ENCODE data around the gene CXXC5. TPM values are rescaled to one million over a fixed set of nuclear protein-coding genes. Genes with fewer than 3 reads are reported as not detected.

The CXXC5 gene
- total and polyA plus RNA-seq, 9 of the 15 experiments (the other 6 are each of a cell fraction or from before 2014, with no cell fraction given), result 1.9 to 123 (median 45.8) TPM

DNA sequence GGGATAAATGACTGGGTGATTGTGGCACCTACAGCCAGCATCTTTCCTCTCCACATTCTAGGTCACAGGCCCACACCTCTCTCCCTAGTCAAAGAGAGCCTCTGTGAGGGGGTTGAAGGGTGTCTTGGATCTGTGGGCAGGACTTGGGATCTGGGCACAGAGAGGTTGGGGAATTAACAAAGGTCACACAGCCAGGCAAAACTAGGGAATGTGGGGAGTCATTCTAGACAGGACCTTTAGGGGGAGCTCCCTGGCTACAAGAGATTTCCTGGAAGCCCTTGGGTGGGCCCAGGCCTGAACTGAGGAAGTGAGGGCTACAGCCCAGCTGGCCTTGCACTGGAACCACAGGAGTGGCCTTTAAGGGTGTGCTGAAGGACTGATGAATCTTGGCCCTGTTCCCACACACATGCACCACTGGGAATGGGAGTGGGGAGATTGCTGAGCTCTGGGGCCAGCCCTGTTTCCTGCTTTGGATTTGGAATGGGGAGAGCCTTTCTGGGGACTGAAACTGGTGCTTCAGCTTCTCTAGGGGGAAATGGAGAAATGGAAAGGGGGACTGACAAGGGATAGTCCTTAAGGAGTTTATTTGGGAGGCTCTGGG is 12.4 kb upstream of the CXXC5 start (continued):
- no peak for TF ChIP-seq NEUROD1 (IDR thresholded peaks at IDR 0.05; ENCODE audit: borderline replicate concordance, low read depth, low read length, partially characterized antibody)
- TF ChIP-seq CBX3 (IDR thresholded peaks at IDR 0.05; ENCODE audit: borderline replicate concordance in 1 of 2, low read length in 2 of 2), result peak in 1 of 2 experiments; percentile 95; a peak in 2 of 3 replicates
- no peak for TF ChIP-seq GTF2F1 (IDR thresholded peaks at IDR 0.05; ENCODE audit: low read depth, low read length)
- no peak for TF ChIP-seq ZNF282 (CRISPR knock-in tag; IDR thresholded peaks at IDR 0.05)
- TF ChIP-seq C11orf30 (IDR thresholded peaks at IDR 0.05; ENCODE audit: low read depth), result no peak
- no peak for TF ChIP-seq NUFIP1 (IDR thresholded peaks at IDR 0.05; ENCODE audit: partially characterized antibody)
- TF ChIP-seq HDAC2 (IDR thresholded peaks at IDR 0.05), result peak; percentile 97
- no peak for TF ChIP-seq ZBTB17 (CRISPR knock-in tag; IDR thresholded peaks at IDR 0.05)
- TF ChIP-seq ZNF140 (CRISPR knock-in tag; IDR thresholded peaks at IDR 0.05), result no peak
- TF ChIP-seq ZNF239 (CRISPR knock-in tag; IDR thresholded peaks at IDR 0.05), result no peak
- no peak for TF ChIP-seq SNIP1 (IDR thresholded peaks at IDR 0.05; ENCODE audit: low read depth)
- TF ChIP-seq SMARCA4 (IDR thresholded peaks at IDR 0.05), result no peak
- TF ChIP-seq, protein P1, sequence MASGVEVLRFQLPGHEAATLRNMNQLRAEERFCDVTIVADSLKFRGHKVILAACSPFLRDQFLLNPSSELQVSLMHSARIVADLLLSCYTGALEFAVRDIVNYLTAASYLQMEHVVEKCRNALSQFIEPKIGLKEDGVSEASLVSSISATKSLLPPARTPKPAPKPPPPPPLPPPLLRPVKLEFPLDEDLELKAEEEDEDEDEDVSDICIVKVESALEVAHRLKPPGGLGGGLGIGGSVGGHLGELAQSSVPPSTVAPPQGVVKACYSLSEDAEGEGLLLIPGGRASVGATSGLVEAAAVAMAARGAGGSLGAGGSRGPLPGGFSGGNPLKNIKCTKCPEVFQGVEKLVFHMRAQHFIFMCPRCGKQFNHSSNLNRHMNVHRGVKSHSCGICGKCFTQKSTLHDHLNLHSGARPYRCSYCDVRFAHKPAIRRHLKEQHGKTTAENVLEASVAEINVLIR (CRISPR knock-in tag; IDR thresholded peaks at IDR 0.05), result no peak
- TF ChIP-seq CBFB (CRISPR knock-in tag; IDR thresholded peaks at IDR 0.05), result 0 out of 2 replicates have a peak, but pooled peaks have one; percentile 2
- TF ChIP-seq, protein P2, sequence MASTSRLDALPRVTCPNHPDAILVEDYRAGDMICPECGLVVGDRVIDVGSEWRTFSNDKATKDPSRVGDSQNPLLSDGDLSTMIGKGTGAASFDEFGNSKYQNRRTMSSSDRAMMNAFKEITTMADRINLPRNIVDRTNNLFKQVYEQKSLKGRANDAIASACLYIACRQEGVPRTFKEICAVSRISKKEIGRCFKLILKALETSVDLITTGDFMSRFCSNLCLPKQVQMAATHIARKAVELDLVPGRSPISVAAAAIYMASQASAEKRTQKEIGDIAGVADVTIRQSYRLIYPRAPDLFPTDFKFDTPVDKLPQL (IDR thresholded peaks at IDR 0.05; ENCODE audit: extremely low read depth, insufficient read length), result no peak
- TF ChIP-seq ZNF212 (CRISPR knock-in tag; IDR thresholded peaks at IDR 0.05), result no peak
- TF ChIP-seq, protein P3, sequence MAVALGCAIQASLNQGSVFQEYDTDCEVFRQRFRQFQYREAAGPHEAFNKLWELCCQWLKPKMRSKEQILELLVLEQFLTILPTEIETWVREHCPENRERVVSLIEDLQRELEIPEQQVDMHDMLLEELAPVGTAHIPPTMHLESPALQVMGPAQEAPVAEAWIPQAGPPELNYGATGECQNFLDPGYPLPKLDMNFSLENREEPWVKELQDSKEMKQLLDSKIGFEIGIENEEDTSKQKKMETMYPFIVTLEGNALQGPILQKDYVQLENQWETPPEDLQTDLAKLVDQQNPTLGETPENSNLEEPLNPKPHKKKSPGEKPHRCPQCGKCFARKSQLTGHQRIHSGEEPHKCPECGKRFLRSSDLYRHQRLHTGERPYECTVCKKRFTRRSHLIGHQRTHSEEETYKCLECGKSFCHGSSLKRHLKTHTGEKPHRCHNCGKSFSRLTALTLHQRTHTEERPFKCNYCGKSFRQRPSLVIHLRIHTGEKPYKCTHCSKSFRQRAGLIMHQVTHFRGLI (CRISPR knock-in tag; IDR thresholded peaks at IDR 0.05), result 0 out of 2 replicates have a peak, but pooled peaks have one; percentile 52
- TF ChIP-seq, protein P4, sequence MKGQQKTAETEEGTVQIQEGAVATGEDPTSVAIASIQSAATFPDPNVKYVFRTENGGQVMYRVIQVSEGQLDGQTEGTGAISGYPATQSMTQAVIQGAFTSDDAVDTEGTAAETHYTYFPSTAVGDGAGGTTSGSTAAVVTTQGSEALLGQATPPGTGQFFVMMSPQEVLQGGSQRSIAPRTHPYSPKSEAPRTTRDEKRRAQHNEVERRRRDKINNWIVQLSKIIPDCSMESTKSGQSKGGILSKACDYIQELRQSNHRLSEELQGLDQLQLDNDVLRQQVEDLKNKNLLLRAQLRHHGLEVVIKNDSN (CRISPR knock-in tag; IDR thresholded peaks at IDR 0.05), result 0 out of 2 replicates have a peak, but pooled peaks have one; percentile 10
- no peak for TF ChIP-seq ZNF551 (CRISPR knock-in tag; IDR thresholded peaks at IDR 0.05)
- TF ChIP-seq, protein P5, sequence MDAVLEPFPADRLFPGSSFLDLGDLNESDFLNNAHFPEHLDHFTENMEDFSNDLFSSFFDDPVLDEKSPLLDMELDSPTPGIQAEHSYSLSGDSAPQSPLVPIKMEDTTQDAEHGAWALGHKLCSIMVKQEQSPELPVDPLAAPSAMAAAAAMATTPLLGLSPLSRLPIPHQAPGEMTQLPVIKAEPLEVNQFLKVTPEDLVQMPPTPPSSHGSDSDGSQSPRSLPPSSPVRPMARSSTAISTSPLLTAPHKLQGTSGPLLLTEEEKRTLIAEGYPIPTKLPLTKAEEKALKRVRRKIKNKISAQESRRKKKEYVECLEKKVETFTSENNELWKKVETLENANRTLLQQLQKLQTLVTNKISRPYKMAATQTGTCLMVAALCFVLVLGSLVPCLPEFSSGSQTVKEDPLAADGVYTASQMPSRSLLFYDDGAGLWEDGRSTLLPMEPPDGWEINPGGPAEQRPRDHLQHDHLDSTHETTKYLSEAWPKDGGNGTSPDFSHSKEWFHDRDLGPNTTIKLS (IDR thresholded peaks at IDR 0.05; ENCODE audit: borderline replicate concordance, low read depth), result peak; percentile 29; the same call in 1 of the 2 replicates
- no peak for TF ChIP-seq FIP1L1 (IDR thresholded peaks at IDR 0.05; ENCODE audit: low read depth, low read length, poor library complexity, severe bottlenecking)
- TF ChIP-seq RBFOX2 (IDR thresholded peaks at IDR 0.05; ENCODE audit: low read depth, low read length), result no peak
- peak; percentile 85 for TF ChIP-seq MEIS2 (IDR thresholded peaks at IDR 0.05; ENCODE audit: partially characterized antibody)
- TF ChIP-seq ZFX (CRISPR knock-in tag; IDR thresholded peaks at IDR 0.05), result peak; percentile 73

Data from K562 (cell line).